HS-27A (cell line): ENCODE measurements around the gene AGGF1.
"Not testable (repeated sequence)": the region's sequence is repeated elsewhere in the genome, so short reads cannot be mapped to it uniquely, and the experiment has no call there.

Source experiments
- DNase-seq: peaks from one replicate; pipeline ENCODE4 v3.0.0-alpha.2; 2012; ENCODE audit warnings: low read depth, missing footprints

AGGF1 gene

DNA sequence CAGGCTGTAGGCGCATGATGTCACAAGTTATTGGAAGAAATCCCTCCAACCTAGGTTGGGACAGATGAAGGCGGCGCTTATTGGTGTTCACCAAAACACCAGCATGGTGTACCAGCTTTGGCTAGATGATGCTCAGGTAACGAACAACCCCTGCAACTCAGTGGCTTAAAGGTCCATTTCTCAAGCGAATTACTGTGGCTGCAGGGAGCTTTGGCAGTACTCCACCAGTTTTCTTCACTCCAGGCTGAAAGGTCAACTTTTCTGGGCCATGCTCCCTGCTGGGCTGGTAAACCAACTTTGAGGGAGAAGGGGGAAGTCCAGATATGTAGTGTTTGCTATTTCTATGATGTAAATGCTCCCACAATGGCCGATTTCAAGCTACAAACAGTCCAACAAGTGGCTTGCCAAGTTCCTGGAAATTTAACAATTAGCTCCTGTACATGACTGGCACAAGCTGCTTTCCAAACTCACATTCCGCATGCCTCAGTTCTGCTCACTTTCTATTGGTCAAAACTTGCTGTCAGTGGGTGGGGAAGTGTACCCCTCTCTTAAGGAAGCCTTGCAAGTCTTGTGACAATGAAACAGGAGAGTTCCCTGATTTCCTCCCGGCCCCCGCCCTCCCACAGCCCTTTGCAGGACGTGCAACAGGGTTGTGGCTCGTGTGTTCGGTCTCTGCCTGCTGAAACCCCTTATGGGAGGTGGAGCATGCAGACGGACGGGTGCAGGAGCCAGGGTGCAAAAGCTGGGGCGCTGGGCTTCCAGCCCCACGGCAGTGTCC lies 57.5 kb downstream of the AGGF1 start:
- DNase-seq: no peak

DNA sequence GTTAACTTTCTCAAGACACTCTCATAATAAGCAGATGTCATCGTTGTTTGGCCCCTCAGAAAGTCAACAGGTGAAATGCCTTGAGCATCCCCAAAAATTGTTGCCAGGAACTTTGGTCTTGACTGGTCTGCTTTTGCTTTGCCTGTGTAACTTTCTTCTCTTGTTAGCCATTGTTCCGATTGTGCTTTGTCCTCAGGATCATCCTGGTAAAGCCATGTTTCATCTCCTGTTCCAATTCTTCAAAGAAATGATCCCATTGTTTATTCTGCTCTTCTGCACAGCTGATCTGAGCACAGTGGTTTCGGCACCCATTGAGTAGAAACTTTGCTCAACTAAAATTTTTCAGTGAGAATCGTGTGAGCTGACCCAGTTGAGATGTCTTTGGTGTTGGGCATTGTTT lies 65.0 kb downstream of the AGGF1 start:
- DNase-seq: no peak

DNA sequence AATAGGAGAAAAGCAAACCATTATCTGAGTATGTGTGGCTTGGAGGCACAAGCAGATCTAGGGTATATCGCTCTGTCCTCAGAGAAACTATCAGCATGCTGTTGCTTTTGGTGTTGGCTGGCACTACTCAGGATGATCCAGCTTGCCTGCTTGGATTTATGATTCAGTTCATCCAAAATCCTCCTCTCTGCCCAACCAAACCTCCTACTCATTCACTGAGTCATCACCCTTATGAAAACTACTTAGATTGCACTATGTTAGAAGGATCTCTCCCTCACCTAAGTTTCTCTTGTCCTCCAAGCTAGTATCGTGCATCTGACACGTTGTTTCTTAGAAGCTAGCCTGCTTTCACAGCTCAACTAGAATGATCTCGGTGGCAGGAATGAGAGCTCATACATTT lies 71.1 kb downstream of the AGGF1 start:
- DNase-seq: no peak

DNA sequence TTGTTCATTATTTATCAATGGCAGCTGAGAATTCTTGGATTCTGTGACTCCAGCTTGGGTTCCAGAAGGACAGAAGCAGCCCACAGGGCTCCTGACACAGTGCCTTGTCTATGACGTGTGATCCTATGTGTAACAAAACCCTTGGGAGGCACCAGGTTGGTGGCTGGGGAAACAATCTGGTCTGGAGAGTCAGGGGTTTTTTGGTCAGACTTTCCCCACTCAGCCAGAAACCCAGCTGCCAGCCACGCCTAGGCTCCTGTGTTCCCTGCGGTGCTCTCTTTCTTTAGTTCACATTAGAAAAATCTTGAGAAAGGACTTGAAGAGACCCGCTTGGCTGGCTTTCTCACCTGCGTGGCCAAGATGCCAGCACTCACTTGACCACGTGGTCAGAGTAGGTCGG lies 72.3 kb downstream of the AGGF1 start:
- no peak for DNase-seq

DNA sequence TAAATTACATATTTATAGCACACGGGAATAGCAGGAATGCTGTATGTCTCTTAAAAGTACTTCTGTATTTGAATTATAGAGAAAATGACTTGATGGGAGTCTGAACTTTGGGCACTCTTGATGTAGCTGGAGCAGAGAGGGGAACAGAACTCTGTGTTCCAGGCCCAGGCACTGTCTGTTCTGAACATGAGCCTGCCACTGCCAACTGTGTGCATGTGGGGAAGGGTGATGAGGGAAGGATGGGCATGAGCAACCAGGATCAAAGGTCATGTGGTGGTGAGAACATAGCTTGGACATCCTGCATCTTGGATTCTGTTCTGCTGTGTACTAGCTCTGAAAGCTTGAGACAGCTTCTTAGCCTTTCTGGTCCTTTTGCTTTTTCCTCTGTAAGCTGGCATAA lies 73.3 kb downstream of the AGGF1 start:
- DNase-seq: no peak

DNA sequence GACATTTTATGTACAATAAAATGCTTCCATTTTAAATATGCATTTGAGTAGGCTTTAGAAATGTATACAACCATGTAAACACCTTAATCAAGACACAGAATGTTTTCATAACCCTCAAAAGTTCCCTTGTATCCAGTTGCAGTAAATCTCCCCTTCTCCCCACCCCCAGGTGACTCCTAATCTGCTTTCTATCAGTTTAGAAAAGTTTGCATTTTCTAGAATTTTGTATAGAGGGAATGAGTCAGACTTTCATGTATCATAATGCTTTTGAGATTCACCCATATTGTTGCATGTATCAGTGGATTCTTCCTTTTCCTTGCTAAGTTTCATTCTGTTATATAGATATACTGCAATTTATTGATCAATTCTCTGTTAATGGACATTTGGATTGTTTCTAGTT lies 74.6 kb downstream of the AGGF1 start:
- DNase-seq: no peak

DNA sequence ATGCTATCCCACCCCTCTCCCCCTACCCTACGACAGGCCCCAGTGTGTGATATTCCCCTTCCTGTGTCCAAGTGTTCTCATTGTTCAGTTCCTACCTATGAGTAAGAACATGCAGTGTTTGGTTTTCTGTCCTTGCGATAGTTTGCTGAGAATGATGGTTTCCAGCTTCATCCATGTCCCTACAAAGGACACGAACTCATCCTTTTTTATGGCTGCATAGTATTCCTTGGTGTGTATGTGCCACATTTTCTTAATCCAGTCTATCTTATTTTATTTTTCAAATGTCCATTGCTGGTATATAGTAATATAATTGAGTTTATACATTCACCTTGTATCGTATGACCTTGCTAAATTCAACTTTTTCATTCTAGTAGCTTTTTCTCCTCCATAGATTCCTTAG lies 76.8 kb downstream of the AGGF1 start:
- DNase-seq: not testable (repeated sequence)
